ENCODE data around the gene NCBP1.

The NCBP1 gene

DNA sequence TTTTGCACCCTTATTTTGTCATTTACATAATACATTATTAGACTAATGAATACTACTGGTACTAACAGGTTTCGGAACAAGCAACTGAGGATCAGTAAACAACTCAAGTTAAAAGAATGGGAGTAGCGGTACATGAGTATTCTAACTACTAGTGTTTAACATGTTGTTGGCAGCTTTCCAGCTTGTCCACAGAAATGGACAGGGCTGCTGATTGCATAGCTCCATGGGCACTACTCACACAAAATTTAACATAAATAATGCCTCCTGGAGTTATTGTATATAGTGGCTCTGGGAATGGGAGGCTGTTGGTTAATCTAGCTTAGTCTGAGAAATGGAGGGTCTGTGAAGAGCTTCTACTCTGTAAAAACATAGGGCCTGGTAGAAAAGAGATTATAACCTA, 6.7 kb downstream of the NCBP1 start:
- DNase-seq (ENCODE audit: extremely low read depth, low read depth), result no peak
- TF ChIP-seq, protein P1, sequence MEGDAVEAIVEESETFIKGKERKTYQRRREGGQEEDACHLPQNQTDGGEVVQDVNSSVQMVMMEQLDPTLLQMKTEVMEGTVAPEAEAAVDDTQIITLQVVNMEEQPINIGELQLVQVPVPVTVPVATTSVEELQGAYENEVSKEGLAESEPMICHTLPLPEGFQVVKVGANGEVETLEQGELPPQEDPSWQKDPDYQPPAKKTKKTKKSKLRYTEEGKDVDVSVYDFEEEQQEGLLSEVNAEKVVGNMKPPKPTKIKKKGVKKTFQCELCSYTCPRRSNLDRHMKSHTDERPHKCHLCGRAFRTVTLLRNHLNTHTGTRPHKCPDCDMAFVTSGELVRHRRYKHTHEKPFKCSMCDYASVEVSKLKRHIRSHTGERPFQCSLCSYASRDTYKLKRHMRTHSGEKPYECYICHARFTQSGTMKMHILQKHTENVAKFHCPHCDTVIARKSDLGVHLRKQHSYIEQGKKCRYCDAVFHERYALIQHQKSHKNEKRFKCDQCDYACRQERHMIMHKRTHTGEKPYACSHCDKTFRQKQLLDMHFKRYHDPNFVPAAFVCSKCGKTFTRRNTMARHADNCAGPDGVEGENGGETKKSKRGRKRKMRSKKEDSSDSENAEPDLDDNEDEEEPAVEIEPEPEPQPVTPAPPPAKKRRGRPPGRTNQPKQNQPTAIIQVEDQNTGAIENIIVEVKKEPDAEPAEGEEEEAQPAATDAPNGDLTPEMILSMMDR (IDR thresholded peaks at IDR 0.05; ENCODE audit: low read depth, low read length), result no peak

DNA sequence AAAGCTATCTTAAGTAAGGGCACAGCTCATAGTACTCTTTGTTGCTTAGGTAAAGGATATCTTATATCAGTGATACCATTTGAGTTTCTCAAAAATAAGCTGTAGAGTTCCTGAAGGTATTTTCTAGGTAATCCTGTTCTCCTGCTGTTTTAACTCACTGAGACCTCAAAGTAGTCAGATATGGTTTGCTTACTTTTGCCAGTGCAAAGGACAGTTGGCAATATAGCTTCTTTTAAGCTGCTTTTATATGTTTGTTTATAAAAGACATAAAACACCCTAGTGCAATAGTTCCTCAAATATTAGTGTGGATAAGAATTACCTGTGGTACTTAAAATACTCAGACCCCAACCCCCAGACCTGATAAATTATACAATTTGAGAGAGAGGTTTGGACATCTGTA, 12.1 kb downstream of the NCBP1 start:
- no peak for DNase-seq (ENCODE audit: extremely low read depth, low read depth)
- TF ChIP-seq, protein P1 (IDR thresholded peaks at IDR 0.05; ENCODE audit: low read depth, low read length), result no peak

DNA sequence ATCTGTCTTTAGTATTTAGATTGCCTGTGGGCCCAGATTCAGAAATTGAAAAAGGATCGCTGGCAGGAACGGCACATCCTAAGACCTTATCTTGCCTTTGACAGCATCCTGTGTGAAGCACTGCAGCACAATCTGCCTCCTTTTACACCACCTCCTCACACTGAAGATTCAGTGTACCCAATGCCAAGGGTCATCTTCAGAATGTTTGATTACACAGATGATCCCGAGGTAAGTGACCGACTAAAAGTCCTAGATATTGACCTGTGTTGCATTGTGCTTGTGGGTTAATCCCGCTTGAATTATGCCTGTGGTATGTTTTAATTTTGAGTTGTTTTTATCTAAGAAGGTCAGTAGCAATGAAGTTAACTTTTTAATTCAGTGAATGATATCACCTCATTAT, 14.4 kb downstream of the NCBP1 start:
- DNase-seq (ENCODE audit: extremely low read depth, low read depth), result no peak
- TF ChIP-seq, protein P1 (IDR thresholded peaks at IDR 0.05; ENCODE audit: low read depth, low read length), result no peak

DNA sequence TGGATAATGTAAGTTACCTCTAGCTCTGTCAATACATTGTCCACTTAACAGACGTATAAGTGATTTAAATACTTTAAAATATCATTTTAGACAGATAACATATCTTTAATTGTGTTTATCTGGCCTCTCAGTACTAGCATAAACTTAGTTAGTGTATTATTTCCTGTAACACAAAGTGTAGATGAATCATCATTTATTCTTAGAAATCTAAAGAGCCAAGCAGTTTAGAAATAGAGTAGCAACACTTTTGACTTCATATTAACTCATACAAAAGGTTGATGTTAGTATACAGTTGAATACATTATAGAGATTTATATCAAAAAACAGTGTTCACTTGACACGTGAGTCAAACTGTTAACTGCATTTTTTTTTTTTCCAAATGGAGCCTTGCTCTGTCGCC, 18.0 kb downstream of the NCBP1 start:
- no peak for DNase-seq (ENCODE audit: extremely low read depth, low read depth)
- TF ChIP-seq, protein P1 (IDR thresholded peaks at IDR 0.05; ENCODE audit: low read depth, low read length), result no peak

DNA sequence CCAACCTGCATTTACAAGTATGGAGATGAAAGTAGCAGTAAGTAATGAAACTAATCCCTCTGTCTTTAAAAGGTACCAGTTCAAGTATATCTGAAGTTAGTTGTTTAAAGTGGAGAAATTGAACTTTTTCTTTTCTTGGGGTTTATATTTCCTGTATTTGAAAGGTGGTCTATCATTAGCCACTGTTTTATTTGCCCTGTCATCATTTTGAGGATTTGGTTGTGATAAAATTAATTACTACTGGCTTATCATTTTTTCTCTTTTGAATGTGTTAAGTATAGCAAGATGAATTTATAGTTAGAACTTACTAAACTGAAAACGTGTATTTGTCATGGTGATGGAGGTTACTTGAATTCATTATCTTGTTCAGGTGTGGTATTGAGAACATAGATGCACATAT, 25.1 kb downstream of the NCBP1 start:
- DNase-seq (ENCODE audit: extremely low read depth, low read depth), result no peak
- TF ChIP-seq, protein P1 (IDR thresholded peaks at IDR 0.05; ENCODE audit: low read depth, low read length), result no peak

DNA sequence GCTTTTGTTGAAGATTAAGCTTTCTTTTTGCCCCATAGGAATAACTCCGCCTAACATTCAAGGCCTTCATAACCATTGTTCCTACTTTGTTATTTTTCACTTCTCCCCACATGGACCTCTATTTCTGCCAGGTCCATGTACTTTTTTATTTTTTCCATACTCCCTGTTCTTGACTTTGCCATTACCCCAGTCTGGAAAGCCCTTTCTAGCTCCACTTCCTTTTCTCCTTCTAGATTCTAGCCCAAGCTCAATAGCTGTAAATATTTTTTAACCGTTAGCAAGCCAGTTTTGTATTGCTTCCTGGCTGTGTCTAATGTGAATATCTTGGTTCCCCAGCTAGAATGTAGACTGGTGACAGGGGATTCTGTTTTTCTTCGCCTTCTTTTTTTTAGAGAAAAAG, 26.1 kb downstream of the NCBP1 start:
- DNase-seq (ENCODE audit: extremely low read depth, low read depth), result no peak
- TF ChIP-seq, protein P1 (IDR thresholded peaks at IDR 0.05; ENCODE audit: low read depth, low read length), result no peak

DNA sequence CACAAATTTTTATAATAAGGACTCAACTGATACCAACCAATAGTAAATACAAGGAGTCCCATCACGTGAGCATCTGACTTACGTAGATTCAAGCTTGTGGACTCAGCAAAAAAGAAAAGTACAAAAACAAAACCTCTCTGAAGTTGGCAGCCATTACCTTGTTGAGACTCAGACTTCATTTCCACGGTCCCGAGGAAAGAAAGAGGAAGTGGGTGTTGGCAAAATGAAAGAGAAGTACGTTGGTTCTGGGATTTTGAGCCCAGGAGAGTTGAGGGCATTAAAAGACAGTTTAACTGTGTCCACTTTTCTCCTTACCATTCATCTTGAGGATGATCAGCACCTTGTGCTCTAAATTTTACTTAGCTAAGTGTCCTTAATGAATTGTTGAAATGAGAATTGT, 26.7 kb downstream of the NCBP1 start:
- DNase-seq (ENCODE audit: extremely low read depth, low read depth), result no peak
- TF ChIP-seq, protein P1 (IDR thresholded peaks at IDR 0.05; ENCODE audit: low read depth, low read length), result no peak
